Kidney glomerular epithelial cell (primary cell): Measurements from ENCODE around the gene ANKRD53.
"Not testable (repeated sequence)": the region's sequence is repeated elsewhere in the genome, so short reads cannot be mapped to it uniquely, and the experiment has no call there.

ENCODE experiments used
- DNase-seq: peaks from one replicate; lab custom pipeline; 2025; lab: John Stamatoyannopoulos, UW

Gene ANKRD53

GRCh38 chr2:70991742-70992141 is 13.3 kb downstream of the ANKRD53 start:
- no peak for DNase-seq

GRCh38 chr2:70992945-70993853 is 14.8 kb downstream of the ANKRD53 start:
- no peak for DNase-seq

- no peak for DNase-seq
These were observed 15.7 kb downstream of the ANKRD53 start for GRCh38 chr2:70994009-70994698.

GRCh38 chr2:70994699-70995425 is 16.4 kb downstream of the ANKRD53 start, which contains the start of gene TEX261:
TEX261 (minus strand) TSS chr2:70994873; CDS start chr2:70994757, 116 bp downstream.
- peak; percentile 79 for DNase-seq

- DNase-seq, result peak; percentile 24
These were observed 16.9 kb downstream of the ANKRD53 start for GRCh38 chr2:70995426-70995729.

- not testable (repeated sequence) for DNase-seq
These were observed 20.5 kb downstream of the ANKRD53 start for GRCh38 chr2:70998885-70999284.

GRCh38 chr2:70999362-70999761 is 20.9 kb downstream of the ANKRD53 start:
- no peak for DNase-seq

- not testable (repeated sequence) for DNase-seq
These were observed 21.5 kb downstream of the ANKRD53 start for GRCh38 chr2:70999931-71000330.

GRCh38 chr2:71000780-71001591 is 22.6 kb downstream of the ANKRD53 start:
- peak; percentile 43 for DNase-seq

GRCh38 chr2:71001592-71001927 is 23.1 kb downstream of the ANKRD53 start:
- DNase-seq, result no peak

- DNase-seq, result no peak
These were observed 23.6 kb downstream of the ANKRD53 start for GRCh38 chr2:71001981-71002570.

GRCh38 chr2:71003396-71003795 is 25.0 kb downstream of the ANKRD53 start:
- DNase-seq, result no peak

- no peak for DNase-seq
These were observed 25.7 kb downstream of the ANKRD53 start for GRCh38 chr2:71003966-71004755.

GRCh38 chr2:71004857-71005256 is 26.4 kb downstream of the ANKRD53 start:
- DNase-seq, result no peak

GRCh38 chr2:71005271-71006202 is 27.1 kb downstream of the ANKRD53 start:
- DNase-seq, result no peak

- DNase-seq, result no peak
These were observed 27.9 kb downstream of the ANKRD53 start for GRCh38 chr2:71006323-71006722.

- no peak for DNase-seq
These were observed 28.7 kb downstream of the ANKRD53 start for GRCh38 chr2:71006955-71007799.

GRCh38 chr2:71008342-71008741 is 29.9 kb downstream of the ANKRD53 start:
- no peak for DNase-seq

- DNase-seq, result not testable (repeated sequence)
These were observed 33.4 kb downstream of the ANKRD53 start for GRCh38 chr2:71011786-71012185.
